HepG2 (cell line): ENCODE data around the gene EHBP1.

Experiments
- CBX1 ChIP-seq: IDR thresholded peaks from one replicate; pipeline ENCODE4 v1.6.1; 2016; ENCODE audit warnings: antibody characterized with exemption, low read depth
- FOXA1 ChIP-seq, 2 experiments: fragments of 450-650 bp in 1 of 2; sonication (generic) in 1 of 2; formaldehyde crosslinking in 1 of 2; IDR thresholded peaks; 2 replicates each; pipeline versions ENCODE4 v1.4.0 to v1.6.1; 2016 to 2020; ENCODE audit warnings: missing genetic modification reagents in 1 of 2
- IKZF1 ChIP-seq: fragments of 450-650 bp; IDR thresholded peaks from 2 replicates; pipeline ENCODE4 v1.7.1; 2016
- NFIB ChIP-seq: sonication (generic); formaldehyde crosslinking; IDR thresholded peaks from 2 replicates; pipeline ENCODE4 v1.9.0; 2021; ENCODE audit warnings: missing genetic modification reagents, mild to moderate bottlenecking, borderline replicate concordance
- PHF8 ChIP-seq: sonication (generic); formaldehyde crosslinking; IDR thresholded peaks from 2 replicates; pipeline ENCODE4 v1.5.0; 2020; ENCODE audit warnings: missing genetic modification reagents
- ZBTB21 ChIP-seq: sonication (generic); formaldehyde crosslinking; IDR thresholded peaks from 2 replicates; pipeline ENCODE4 v1.4.0; 2020; ENCODE audit warnings: missing genetic modification reagents
- TF ChIP-seq, protein P1 (sequence below): sonication (generic); formaldehyde crosslinking; IDR thresholded peaks from 2 replicates; pipeline ENCODE4 v1.4.0; 2020; ENCODE audit warnings: missing genetic modification reagents
- TF ChIP-seq, protein P2 (sequence below): sonication (generic); formaldehyde crosslinking; IDR thresholded peaks from 2 replicates; pipeline ENCODE4 v1.5.1; 2020; ENCODE audit warnings: mild to moderate bottlenecking, missing genetic modification reagents, borderline replicate concordance
- TF ChIP-seq, protein P3 (sequence below): sonication (generic); formaldehyde crosslinking; IDR thresholded peaks from 2 replicates; pipeline ENCODE4 v1.5.0; 2020; ENCODE audit warnings: mild to moderate bottlenecking, missing genetic modification reagents, moderate library complexity
- TF ChIP-seq, protein P4 (sequence below): sonication (generic); formaldehyde crosslinking; IDR thresholded peaks from 2 replicates; pipeline ENCODE4 v1.4.0; 2020; ENCODE audit warnings: missing genetic modification reagents
- TF ChIP-seq, protein P5 (sequence below): sonication (generic); formaldehyde crosslinking; IDR thresholded peaks from 2 replicates; pipeline ENCODE4 v1.9.0; 2021; ENCODE audit warnings: missing genetic modification reagents, mild to moderate bottlenecking, borderline replicate concordance

DNA sequence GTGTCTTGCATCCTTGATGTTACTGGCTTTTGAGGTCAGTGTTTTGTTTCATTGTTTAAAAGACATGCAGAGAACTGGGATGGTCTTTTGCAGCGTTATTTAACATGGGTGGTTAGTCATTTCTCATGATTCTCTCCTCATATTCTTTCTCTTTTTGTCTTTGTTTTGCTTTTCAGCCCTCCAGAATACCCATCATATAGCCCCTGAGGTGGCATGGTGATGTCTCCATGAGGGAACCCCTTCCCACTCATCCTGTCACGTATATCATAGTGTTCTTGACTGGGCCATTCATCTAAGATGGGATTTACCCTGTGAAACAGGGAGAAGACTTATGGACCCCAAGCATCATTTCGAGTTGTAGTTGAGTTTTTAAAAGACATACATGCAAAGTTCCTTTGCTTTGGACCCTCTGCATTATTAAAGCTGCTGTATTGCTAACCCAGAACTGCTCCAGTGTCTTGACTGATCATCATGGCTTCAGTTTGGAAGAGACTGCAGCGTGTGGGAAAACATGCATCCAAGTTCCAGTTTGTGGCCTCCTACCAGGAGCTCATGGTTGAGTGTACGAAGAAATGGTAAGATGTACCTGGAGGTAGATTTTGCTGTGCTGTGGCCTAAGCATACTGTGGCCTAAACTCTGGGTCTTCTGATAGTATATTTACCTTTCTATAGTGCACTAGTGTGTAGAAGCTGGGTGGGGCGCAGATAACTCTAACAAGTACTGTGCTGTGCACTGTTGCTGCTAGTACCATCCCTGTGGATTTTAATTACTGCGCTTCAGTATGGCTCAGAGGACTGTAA lies 1.4 kb downstream of the EHBP1 start:
- TF ChIP-seq NFIB (CRISPR knock-in tag) (no peak), IKZF1 (no peak), FOXA1 (IDR thresholded peaks at IDR 0.05) (no peak), FOXA1 (CRISPR knock-in tag; IDR thresholded peaks at IDR 0.05) (peak; percentile 27; the same call in 1 of the 2 replicates), PHF8 (CRISPR knock-in tag) (peak; percentile 36; the same call in 1 of the 2 replicates), CBX1 (no peak), ZBTB21 (no peak)
- TF ChIP-seq, protein P1, sequence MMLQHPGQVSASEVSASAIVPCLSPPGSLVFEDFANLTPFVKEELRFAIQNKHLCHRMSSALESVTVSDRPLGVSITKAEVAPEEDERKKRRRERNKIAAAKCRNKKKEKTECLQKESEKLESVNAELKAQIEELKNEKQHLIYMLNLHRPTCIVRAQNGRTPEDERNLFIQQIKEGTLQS (CRISPR knock-in tag) = no peak
- TF ChIP-seq, protein P2, sequence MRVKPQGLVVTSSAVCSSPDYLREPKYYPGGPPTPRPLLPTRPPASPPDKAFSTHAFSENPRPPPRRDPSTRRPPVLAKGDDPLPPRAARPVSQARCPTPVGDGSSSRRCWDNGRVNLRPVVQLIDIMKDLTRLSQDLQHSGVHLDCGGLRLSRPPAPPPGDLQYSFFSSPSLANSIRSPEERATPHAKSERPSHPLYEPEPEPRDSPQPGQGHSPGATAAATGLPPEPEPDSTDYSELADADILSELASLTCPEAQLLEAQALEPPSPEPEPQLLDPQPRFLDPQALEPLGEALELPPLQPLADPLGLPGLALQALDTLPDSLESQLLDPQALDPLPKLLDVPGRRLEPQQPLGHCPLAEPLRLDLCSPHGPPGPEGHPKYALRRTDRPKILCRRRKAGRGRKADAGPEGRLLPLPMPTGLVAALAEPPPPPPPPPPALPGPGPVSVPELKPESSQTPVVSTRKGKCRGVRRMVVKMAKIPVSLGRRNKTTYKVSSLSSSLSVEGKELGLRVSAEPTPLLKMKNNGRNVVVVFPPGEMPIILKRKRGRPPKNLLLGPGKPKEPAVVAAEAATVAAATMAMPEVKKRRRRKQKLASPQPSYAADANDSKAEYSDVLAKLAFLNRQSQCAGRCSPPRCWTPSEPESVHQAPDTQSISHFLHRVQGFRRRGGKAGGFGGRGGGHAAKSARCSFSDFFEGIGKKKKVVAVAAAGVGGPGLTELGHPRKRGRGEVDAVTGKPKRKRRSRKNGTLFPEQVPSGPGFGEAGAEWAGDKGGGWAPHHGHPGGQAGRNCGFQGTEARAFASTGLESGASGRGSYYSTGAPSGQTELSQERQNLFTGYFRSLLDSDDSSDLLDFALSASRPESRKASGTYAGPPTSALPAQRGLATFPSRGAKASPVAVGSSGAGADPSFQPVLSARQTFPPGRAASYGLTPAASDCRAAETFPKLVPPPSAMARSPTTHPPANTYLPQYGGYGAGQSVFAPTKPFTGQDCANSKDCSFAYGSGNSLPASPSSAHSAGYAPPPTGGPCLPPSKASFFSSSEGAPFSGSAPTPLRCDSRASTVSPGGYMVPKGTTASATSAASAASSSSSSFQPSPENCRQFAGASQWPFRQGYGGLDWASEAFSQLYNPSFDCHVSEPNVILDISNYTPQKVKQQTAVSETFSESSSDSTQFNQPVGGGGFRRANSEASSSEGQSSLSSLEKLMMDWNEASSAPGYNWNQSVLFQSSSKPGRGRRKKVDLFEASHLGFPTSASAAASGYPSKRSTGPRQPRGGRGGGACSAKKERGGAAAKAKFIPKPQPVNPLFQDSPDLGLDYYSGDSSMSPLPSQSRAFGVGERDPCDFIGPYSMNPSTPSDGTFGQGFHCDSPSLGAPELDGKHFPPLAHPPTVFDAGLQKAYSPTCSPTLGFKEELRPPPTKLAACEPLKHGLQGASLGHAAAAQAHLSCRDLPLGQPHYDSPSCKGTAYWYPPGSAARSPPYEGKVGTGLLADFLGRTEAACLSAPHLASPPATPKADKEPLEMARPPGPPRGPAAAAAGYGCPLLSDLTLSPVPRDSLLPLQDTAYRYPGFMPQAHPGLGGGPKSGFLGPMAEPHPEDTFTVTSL (CRISPR knock-in tag) = no peak
- TF ChIP-seq, protein P3, sequence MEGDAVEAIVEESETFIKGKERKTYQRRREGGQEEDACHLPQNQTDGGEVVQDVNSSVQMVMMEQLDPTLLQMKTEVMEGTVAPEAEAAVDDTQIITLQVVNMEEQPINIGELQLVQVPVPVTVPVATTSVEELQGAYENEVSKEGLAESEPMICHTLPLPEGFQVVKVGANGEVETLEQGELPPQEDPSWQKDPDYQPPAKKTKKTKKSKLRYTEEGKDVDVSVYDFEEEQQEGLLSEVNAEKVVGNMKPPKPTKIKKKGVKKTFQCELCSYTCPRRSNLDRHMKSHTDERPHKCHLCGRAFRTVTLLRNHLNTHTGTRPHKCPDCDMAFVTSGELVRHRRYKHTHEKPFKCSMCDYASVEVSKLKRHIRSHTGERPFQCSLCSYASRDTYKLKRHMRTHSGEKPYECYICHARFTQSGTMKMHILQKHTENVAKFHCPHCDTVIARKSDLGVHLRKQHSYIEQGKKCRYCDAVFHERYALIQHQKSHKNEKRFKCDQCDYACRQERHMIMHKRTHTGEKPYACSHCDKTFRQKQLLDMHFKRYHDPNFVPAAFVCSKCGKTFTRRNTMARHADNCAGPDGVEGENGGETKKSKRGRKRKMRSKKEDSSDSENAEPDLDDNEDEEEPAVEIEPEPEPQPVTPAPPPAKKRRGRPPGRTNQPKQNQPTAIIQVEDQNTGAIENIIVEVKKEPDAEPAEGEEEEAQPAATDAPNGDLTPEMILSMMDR = no peak
- TF ChIP-seq, protein P4, sequence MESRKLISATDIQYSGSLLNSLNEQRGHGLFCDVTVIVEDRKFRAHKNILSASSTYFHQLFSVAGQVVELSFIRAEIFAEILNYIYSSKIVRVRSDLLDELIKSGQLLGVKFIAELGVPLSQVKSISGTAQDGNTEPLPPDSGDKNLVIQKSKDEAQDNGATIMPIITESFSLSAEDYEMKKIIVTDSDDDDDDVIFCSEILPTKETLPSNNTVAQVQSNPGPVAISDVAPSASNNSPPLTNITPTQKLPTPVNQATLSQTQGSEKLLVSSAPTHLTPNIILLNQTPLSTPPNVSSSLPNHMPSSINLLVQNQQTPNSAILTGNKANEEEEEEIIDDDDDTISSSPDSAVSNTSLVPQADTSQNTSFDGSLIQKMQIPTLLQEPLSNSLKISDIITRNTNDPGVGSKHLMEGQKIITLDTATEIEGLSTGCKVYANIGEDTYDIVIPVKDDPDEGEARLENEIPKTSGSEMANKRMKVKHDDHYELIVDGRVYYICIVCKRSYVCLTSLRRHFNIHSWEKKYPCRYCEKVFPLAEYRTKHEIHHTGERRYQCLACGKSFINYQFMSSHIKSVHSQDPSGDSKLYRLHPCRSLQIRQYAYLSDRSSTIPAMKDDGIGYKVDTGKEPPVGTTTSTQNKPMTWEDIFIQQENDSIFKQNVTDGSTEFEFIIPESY = no peak
- TF ChIP-seq, protein P5, sequence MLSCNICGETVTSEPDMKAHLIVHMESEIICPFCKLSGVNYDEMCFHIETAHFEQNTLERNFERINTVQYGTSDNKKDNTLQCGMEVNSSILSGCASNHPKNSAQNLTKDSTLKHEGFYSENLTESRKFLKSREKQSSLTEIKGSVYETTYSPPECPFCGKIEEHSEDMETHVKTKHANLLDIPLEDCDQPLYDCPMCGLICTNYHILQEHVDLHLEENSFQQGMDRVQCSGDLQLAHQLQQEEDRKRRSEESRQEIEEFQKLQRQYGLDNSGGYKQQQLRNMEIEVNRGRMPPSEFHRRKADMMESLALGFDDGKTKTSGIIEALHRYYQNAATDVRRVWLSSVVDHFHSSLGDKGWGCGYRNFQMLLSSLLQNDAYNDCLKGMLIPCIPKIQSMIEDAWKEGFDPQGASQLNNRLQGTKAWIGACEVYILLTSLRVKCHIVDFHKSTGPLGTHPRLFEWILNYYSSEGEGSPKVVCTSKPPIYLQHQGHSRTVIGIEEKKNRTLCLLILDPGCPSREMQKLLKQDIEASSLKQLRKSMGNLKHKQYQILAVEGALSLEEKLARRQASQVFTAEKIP (CRISPR knock-in tag) = no peak
